IPS-NIHi11 (cell line): Measurements from ENCODE around the gene KCNQ4.

Source experiments
- DNase-seq: peaks from one replicate; pipeline ENCODE4 v3.0.0; 2012; ENCODE audit warnings: mixed read lengths, low spot score

KCNQ4 gene

GRCh38 chr1:40820251-40820797 lies 36.7 kb downstream of the KCNQ4 start:
- DNase-seq, result peak; percentile 56

- no peak for DNase-seq
Observed at GRCh38 chr1:40820911-40821693, 37.5 kb downstream of the KCNQ4 start.

- no peak for DNase-seq
Observed at GRCh38 chr1:40822890-40823289, 39.3 kb downstream of the KCNQ4 start.

DNA sequence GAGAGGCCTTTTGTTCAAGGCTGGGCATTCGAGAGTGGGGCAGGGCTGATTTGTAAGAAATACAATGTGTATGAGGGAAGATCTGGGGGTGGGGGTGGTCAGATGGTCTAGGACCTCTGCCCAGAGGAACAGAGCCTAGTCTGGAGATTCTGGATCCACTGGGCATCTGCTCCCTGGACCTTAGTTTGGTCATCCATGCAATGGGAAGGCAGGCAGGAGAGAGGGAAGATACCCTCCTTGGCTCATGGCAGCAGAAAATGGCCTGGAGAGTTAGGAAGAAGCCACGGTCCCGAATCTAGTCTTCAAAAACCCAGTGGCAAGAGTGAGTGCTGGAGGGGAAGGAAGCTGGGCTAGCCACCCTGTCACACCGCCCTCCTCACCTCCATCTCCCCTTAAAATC lies 39.8 kb downstream of the KCNQ4 start:
- DNase-seq, result no peak

DNA sequence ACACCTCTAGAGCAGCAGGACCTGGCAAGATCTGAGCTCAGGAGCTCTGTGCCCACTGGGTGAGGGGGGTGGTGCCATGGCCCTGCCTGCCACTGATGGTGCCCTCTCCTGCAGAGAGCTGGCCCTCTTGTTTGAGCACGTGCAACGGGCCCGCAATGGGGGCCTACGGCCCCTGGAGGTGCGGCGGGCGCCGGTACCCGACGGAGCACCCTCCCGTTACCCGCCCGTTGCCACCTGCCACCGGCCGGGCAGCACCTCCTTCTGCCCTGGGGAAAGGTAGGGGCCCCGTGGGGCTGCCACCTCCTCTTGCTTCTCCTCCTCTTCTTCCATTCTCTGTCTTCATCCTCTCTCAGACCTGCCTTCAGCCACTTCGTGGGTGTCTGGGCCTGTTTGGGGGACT lies 40.4 kb downstream of the KCNQ4 start:
- no peak for DNase-seq

DNA sequence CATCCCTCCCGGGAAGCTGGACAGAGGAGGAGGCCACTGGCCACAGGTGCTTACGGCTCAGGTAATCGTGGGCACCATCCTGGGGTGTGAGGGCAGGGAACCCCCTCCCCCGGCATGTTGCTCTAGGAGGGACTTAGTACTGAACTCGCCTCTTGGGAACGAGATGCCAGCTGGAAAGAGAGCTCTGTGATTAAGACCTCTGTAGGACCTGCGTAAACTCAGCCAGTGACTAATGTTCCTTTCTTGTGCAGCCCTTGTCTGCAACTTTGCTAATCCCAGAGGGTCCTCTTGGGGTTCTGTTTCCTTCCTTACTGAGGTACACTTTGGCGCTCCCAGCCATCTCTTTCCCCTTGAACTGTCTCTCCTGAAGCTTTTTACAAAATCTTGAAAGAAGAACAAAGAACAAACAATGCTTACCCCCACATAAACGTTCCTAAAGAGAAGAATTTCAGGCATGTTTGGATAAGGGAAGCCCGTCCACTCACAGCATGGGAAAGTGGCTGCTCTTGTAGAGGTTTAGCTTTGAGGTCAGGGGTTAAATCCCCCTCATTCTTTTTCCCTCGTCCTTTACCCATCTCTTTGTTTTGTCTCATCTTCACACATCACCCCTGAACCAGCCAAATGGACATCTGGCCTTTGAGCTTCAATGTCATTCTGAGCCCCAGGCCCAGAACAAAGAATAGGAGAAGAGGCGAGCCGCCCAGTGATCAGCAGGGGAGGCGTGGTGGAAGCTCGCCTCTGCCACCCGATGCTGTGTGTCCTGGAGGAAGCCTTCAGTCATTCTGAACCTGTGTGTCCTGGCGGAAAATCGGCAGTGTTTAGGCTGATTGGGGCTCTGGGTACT lies 41.2 kb downstream of the KCNQ4 start:
- no peak for DNase-seq

GRCh38 chr1:40825435-40825788 lies 41.8 kb downstream of the KCNQ4 start:
- peak; percentile 46 for DNase-seq

- no peak for DNase-seq
Observed at GRCh38 chr1:40825996-40826395, 42.4 kb downstream of the KCNQ4 start.

GRCh38 chr1:40829631-40830245 lies 46.2 kb downstream of the KCNQ4 start:
- no peak for DNase-seq

DNA sequence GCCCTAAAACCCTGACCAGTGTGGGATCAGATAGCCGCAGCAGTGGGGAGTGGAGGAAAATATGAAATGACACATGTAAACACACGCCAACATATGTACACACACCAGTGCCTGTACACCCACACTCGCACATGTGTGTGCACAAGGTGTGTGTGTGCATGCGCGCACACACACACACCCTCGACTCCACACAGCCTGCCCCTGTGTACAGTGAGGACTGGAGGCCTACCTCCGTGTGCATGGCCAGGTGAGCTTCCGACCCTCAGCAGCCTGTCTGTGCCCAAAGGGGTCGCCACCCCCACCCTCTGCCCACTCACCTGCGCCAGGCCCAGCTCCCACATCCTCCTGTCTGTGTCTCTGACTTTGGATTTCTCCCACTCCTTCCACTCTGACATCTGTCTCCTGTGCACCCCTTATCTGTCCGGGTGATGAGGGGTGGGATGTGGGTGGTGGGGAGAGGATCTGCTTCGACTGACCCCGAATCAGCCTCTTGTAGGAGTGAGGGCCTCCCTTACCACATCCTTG lies 46.9 kb downstream of the KCNQ4 start:
- no peak for DNase-seq

GRCh38 chr1:40831001-40831732 lies 47.6 kb downstream of the KCNQ4 start:
- DNase-seq, result no peak

- DNase-seq, result no peak
Observed at GRCh38 chr1:40833979-40834378, 50.4 kb downstream of the KCNQ4 start.

DNA sequence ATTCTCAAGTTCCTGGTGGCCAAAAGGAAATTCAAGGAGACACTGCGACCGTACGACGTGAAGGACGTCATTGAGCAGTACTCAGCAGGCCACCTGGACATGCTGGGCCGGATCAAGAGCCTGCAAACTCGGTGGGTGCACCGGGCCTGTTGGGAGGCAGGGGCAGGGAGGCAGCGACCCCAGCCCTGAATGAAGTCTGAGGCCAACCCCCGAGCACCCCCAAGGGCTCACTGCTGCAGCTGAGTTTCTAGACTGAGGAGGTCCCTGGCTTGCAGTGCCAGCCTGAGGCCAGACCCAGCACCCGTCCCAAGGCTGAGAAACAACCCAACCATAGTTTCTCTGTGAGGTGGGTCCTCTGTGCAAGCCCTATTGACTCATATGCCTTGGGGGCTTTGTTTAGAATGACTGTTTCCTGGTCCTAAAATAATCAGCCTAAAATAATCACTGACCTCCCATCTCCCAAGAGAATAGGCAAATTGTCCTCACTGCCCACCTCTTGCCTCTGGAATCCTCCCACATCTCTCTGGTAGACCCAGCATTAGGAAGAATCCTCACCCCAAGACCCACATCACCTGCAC lies 51.5 kb downstream of the KCNQ4 start:
- no peak for DNase-seq

GRCh38 chr1:40836283-40836682 lies 52.7 kb downstream of the KCNQ4 start:
- no peak for DNase-seq

DNA sequence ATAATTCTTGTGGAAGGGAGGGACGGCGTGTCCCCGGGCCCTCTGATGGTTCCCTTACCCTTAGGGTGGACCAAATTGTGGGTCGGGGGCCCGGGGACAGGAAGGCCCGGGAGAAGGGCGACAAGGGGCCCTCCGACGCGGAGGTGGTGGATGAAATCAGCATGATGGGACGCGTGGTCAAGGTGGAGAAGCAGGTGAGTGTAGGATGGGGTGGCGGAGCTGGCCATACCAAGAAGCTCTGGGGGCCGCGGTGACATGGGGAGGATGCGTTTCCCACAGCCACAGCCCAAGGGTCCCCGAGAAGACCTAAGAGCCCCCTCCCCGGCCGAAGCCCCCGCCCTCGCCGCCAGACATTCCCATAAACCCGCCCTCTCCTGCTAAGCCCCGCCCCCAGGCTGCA lies 54.0 kb downstream of the KCNQ4 start:
- no peak for DNase-seq

DNA sequence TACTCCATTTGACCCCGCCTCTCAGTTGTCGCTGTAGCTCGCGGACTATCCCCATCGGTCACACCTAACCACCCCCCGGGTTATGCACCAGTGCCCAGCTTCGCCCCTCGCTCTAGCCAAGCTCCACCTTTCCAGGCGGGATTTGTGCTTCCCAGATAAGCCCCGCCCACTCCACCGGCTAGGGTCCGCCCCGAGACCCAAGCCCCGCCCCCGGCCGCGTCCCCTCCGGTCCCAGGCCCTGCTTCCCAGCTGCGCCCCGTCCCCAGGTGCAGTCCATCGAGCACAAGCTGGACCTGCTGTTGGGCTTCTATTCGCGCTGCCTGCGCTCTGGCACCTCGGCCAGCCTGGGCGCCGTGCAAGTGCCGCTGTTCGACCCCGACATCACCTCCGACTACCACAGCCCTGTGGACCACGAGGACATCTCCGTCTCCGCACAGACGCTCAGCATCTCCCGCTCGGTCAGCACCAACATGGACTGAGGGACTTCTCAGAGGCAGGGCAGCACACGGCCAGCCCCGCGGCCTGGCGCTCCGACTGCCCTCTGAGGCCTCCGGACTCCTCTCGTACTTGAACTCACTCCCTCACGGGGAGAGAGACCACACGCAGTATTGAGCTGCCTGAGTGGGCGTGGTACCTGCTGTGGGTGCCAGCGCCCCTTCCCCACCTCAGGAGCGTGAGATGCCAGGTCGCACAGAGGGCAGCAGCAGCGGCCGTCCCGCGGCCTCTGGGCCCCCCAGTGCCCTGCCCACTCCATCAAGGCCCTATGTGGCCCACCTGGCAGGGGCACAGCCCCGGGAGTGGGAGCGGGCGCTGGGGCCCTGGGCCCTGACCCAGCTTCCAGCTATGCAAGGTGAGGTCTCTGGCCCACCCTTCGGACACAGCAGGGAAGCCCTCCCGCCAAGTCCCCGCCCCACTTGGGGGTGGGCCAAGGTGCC lies 54.7 kb downstream of the KCNQ4 start:
- peak; percentile 82 for DNase-seq

GRCh38 chr1:40838980-40839942 lies 55.7 kb downstream of the KCNQ4 start:
- DNase-seq, result no peak

GRCh38 chr1:40839943-40840335 lies 56.4 kb downstream of the KCNQ4 start:
- no peak for DNase-seq
